ENCODE results near the gene LIPA. TPM values are rescaled to one million over a fixed set of nuclear protein-coding genes. Genes with fewer than 3 reads are reported as not detected.
"Not testable (repeated sequence)": the region's sequence is repeated elsewhere in the genome, so short reads cannot be mapped to it uniquely, and the experiment has no call there.

The LIPA gene
- total RNA-seq, 1 donor from 2014 or later: 27.3 TPM

GRCh38 chr10:89204621-89205185 is 46.9 kb downstream of the LIPA start:
- Mint-ChIP-seq H3K4me3 (no peak overlapping the region), H3K9me3 (no peaks in the 10 kb centered on the region), H3K27ac (no peak overlapping the region), H3K36me3 (no peaks in the 10 kb centered on the region), H3K27me3 (ENCODE audit: low read depth) (peaks cover 17% of the 10 kb centered on the region), H3K4me1 (peaks cover 19% of the 10 kb centered on the region)
- no peak for TF ChIP-seq CTCF (IDR thresholded peaks at IDR 0.05; ENCODE audit: unreplicated experiment)
- no peak for DNase-seq (ENCODE audit: low spot score in 2 of 2, unreplicated experiment in 2 of 2)

- Mint-ChIP-seq H3K27me3 (ENCODE audit: low read depth) (peaks cover 9% of the 10 kb centered on the region), H3K4me1 (peaks cover 17% of the 10 kb centered on the region), H3K4me3 (no peak overlapping the region), H3K27ac (no peak overlapping the region), H3K36me3 (no peaks in the 10 kb centered on the region), H3K9me3 (no peaks in the 10 kb centered on the region)
- TF ChIP-seq CTCF (IDR thresholded peaks at IDR 0.05; ENCODE audit: unreplicated experiment): no peak
- no peak for DNase-seq (ENCODE audit: low spot score in 2 of 2, unreplicated experiment in 2 of 2)
Observed at GRCh38 chr10:89203237-89203636, 48.3 kb downstream of the LIPA start.

- H3K4me1 Mint-ChIP-seq: peaks cover 8% of the 10 kb centered on the region
- H3K36me3 Mint-ChIP-seq: no peaks in the 10 kb centered on the region
- H3K27ac Mint-ChIP-seq: no peak overlapping the region
- H3K9me3 Mint-ChIP-seq: no peaks in the 10 kb centered on the region
- peaks cover 6% of the 10 kb centered on the region for H3K27me3 Mint-ChIP-seq (ENCODE audit: low read depth)
- DNase-seq (ENCODE audit: low spot score in 2 of 2, unreplicated experiment in 2 of 2): no peak
- TF ChIP-seq CTCF (IDR thresholded peaks at IDR 0.05; ENCODE audit: unreplicated experiment): no peak
- no peak overlapping the region for H3K4me3 Mint-ChIP-seq
Observed at GRCh38 chr10:89202033-89202425, 49.5 kb downstream of the LIPA start.

GRCh38 chr10:89201345-89202032 is 50.1 kb downstream of the LIPA start:
- Mint-ChIP-seq H3K9me3 (no peaks in the 10 kb centered on the region), H3K4me3 (no peak overlapping the region), H3K36me3 (no peaks in the 10 kb centered on the region), H3K27me3 (ENCODE audit: low read depth) (peaks cover 6% of the 10 kb centered on the region), H3K27ac (no peak overlapping the region), H3K4me1 (peaks cover 3% of the 10 kb centered on the region)
- no peak for TF ChIP-seq CTCF (IDR thresholded peaks at IDR 0.05; ENCODE audit: unreplicated experiment)
- no peak for DNase-seq (ENCODE audit: low spot score in 2 of 2, unreplicated experiment in 2 of 2)

GRCh38 chr10:89197473-89197872 is 54.1 kb downstream of the LIPA start:
- TF ChIP-seq CTCF (IDR thresholded peaks at IDR 0.05; ENCODE audit: unreplicated experiment): no peak
- Mint-ChIP-seq H3K27ac (no peak overlapping the region), H3K4me3 (no peak overlapping the region), H3K36me3 (no peaks in the 10 kb centered on the region), H3K27me3 (ENCODE audit: low read depth) (peaks cover 23% of the 10 kb centered on the region), H3K9me3 (no peaks in the 10 kb centered on the region), H3K4me1 (no peaks in the 10 kb centered on the region)
- DNase-seq (ENCODE audit: low spot score in 2 of 2, unreplicated experiment in 2 of 2): no peak

- Mint-ChIP-seq H3K9me3 (peaks cover 12% of the 10 kb centered on the region), H3K27me3 (ENCODE audit: low read depth) (peaks cover 34% of the 10 kb centered on the region)
- not testable (repeated sequence) for H3K27ac Mint-ChIP-seq; H3K36me3 Mint-ChIP-seq; H3K4me3 Mint-ChIP-seq; H3K4me1 Mint-ChIP-seq; DNase-seq (ENCODE audit: low spot score in 2 of 2, unreplicated experiment in 2 of 2)
Observed at GRCh38 chr10:89191301-89191700, 60.3 kb downstream of the LIPA start.
